HepG2 (cell line): ENCODE data around the gene PDGFB. TPM values are rescaled to one million over a fixed set of nuclear protein-coding genes. Genes with fewer than 3 reads are reported as not detected.
A peak's percentile ranks its signal among the peaks of the same experiment; 100 is the strongest.

Experiments used
- ARID5B ChIP-seq: IDR thresholded peaks from 2 replicates; pipeline ENCODE4 v1.4.0; 2020; ENCODE audit warnings: mild to moderate bottlenecking, missing genetic modification reagents
- IKZF4 ChIP-seq: sonication (generic); formaldehyde crosslinking; IDR thresholded peaks from 2 replicates; pipeline ENCODE4 v1.5.1; 2020; ENCODE audit warnings: borderline replicate concordance, mild to moderate bottlenecking, low read depth, missing genetic modification reagents; ENCODE audit errors: not compliant biosample characterization
- MLLT10 ChIP-seq: sonication (generic); formaldehyde crosslinking; IDR thresholded peaks from 2 replicates; pipeline ENCODE4 v1.4.0; 2020; ENCODE audit warnings: missing genetic modification reagents
- MXI1 ChIP-seq: IDR thresholded peaks from 3 replicates; pipeline ENCODE4 v1.6.1; 2012; ENCODE audit warnings: low read depth, low read length, inconsistent platforms, borderline replicate concordance
- NFIB ChIP-seq: sonication (generic); formaldehyde crosslinking; IDR thresholded peaks from 2 replicates; pipeline ENCODE4 v1.9.0; 2021; ENCODE audit warnings: missing genetic modification reagents, mild to moderate bottlenecking, borderline replicate concordance
- RBAK ChIP-seq: sonication (generic); formaldehyde crosslinking; IDR thresholded peaks from 2 replicates; pipeline ENCODE4 v1.5.1; 2020; ENCODE audit warnings: mild to moderate bottlenecking, missing genetic modification reagents
- RFX1 ChIP-seq: fragments of 450-650 bp; IDR thresholded peaks from 2 replicates; pipeline ENCODE4 v1.6.1; 2017
- RFX3 ChIP-seq: IDR thresholded peaks from 2 replicates; pipeline ENCODE4 v1.6.1; 2016; ENCODE audit warnings: missing biosample characterization, missing genetic modification reagents
- SIX1 ChIP-seq: sonication (generic); formaldehyde crosslinking; IDR thresholded peaks from 2 replicates; pipeline ENCODE4 v1.4.0; 2020; ENCODE audit warnings: missing genetic modification reagents, borderline replicate concordance
- SUZ12 ChIP-seq: fragments of 150-350 bp; IDR thresholded peaks from 2 replicates; pipeline ENCODE4 v1.6.1; 2014; ENCODE audit warnings: low read depth, low read length
- TP53 ChIP-seq: sonication (generic); formaldehyde crosslinking; conservative IDR thresholded peaks from 2 replicates; pipeline ENCODE4 v1.4.0; 2020; ENCODE audit warnings: missing genetic modification reagents
- ZNF317 ChIP-seq: sonication (generic); formaldehyde crosslinking; IDR thresholded peaks from 2 replicates; pipeline ENCODE4 v1.5.0; 2020; ENCODE audit warnings: mild to moderate bottlenecking, missing genetic modification reagents
- ZNF326 ChIP-seq: sonication (generic); formaldehyde crosslinking; IDR thresholded peaks from 2 replicates; pipeline ENCODE4 v1.4.0; 2020; ENCODE audit warnings: missing genetic modification reagents, borderline replicate concordance
- ZNF329 ChIP-seq: sonication (generic); formaldehyde crosslinking; IDR thresholded peaks from 2 replicates; pipeline ENCODE4 v1.9.0; 2021; ENCODE audit warnings: low read depth, mild to moderate bottlenecking, missing genetic modification reagents
- ZNF484 ChIP-seq: sonication (generic); formaldehyde crosslinking; IDR thresholded peaks from 2 replicates; pipeline ENCODE4 v1.5.1; 2020; ENCODE audit warnings: mild to moderate bottlenecking, low read depth, missing genetic modification reagents, borderline replicate concordance
- ZNF510 ChIP-seq: sonication (generic); formaldehyde crosslinking; IDR thresholded peaks from 2 replicates; pipeline ENCODE4 v1.4.0; 2020; ENCODE audit warnings: low read depth, mild to moderate bottlenecking, missing genetic modification reagents
- ZSCAN20 ChIP-seq: sonication (generic); formaldehyde crosslinking; IDR thresholded peaks from 2 replicates; pipeline ENCODE4 v1.4.0; 2020; ENCODE audit warnings: missing genetic modification reagents, mild to moderate bottlenecking, borderline replicate concordance
- ZZZ3 ChIP-seq: sonication (generic); formaldehyde crosslinking; IDR thresholded peaks from 2 replicates; pipeline ENCODE4 v1.4.0; 2020; ENCODE audit warnings: missing genetic modification reagents, mild to moderate bottlenecking, borderline replicate concordance
- polyA plus RNA-seq, 8 experiments: library from polyadenylated mRNA; depleted of rRNA in 3 of 8; stranded (reverse) in 7 of 8; unstranded in 1 of 8; fragments of >200 nt; fragmentation: Illumina TruSeq in 4 of 8; extraction: Trizol in 4 of 8; gene quantifications; 2 replicates each; pipeline versions ENCODE4 v1.2.1 to v1.2.3, GENCODE V29; 2011 to 2016; ENCODE audit warnings: low read depth in 4 of 8, missing spikeins in 1 of 8, mixed read lengths in 1 of 8; ENCODE audit not compliant: insufficient read depth in 1 of 8
- total RNA-seq, 5 experiments: library from RNA; depleted of rRNA; stranded (reverse); fragments of >200 nt; fragmentation: Illumina TruSeq; extraction: Trizol; gene quantifications; 2 replicates each; pipeline ENCODE4 v1.2.3, GENCODE V29; 2016; ENCODE audit warnings: low read depth in 1 of 5
- TF ChIP-seq, protein P1 (sequence below): sonication (generic); formaldehyde crosslinking; IDR thresholded peaks from 2 replicates; pipeline ENCODE4 v1.5.0; 2020; ENCODE audit warnings: mild to moderate bottlenecking, missing genetic modification reagents, moderate library complexity
- TF ChIP-seq, protein P2 (sequence below): sonication (generic); formaldehyde crosslinking; IDR thresholded peaks from 2 replicates; pipeline ENCODE4 v1.4.0; 2020; ENCODE audit warnings: missing genetic modification reagents, mild to moderate bottlenecking, borderline replicate concordance

The PDGFB gene
- total and polyA plus RNA-seq, 2 of the 13 experiments (the other 11 are each of a cell fraction or from before 2014, with no cell fraction given), result 1.4 to 10.1 TPM

GRCh38 chr22:39230261-39231196 is 14.3 kb downstream of the PDGFB start (continued):
- peak; percentile 95 for TF ChIP-seq ARID5B (CRISPR knock-in tag)
- no peak for TF ChIP-seq RFX3 (CRISPR knock-in tag)
- 0 out of 2 replicates have a peak, but pooled peaks have one; percentile 46 for TF ChIP-seq ZZZ3
- TF ChIP-seq MXI1, result no peak
- no peak for TF ChIP-seq RFX1
- no peak for TF ChIP-seq ZNF484 (CRISPR knock-in tag)
- no peak for TF ChIP-seq ZNF329 (CRISPR knock-in tag)
- TF ChIP-seq ZSCAN20 (CRISPR knock-in tag), result no peak
- TF ChIP-seq NFIB (CRISPR knock-in tag), result no peak
- TF ChIP-seq IKZF4 (CRISPR knock-in tag), result peak; percentile 54
- TF ChIP-seq, protein P1, sequence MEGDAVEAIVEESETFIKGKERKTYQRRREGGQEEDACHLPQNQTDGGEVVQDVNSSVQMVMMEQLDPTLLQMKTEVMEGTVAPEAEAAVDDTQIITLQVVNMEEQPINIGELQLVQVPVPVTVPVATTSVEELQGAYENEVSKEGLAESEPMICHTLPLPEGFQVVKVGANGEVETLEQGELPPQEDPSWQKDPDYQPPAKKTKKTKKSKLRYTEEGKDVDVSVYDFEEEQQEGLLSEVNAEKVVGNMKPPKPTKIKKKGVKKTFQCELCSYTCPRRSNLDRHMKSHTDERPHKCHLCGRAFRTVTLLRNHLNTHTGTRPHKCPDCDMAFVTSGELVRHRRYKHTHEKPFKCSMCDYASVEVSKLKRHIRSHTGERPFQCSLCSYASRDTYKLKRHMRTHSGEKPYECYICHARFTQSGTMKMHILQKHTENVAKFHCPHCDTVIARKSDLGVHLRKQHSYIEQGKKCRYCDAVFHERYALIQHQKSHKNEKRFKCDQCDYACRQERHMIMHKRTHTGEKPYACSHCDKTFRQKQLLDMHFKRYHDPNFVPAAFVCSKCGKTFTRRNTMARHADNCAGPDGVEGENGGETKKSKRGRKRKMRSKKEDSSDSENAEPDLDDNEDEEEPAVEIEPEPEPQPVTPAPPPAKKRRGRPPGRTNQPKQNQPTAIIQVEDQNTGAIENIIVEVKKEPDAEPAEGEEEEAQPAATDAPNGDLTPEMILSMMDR (CRISPR knock-in tag), result no peak; the same call in 1 of the 2 replicates
- no peak for TF ChIP-seq RBAK
- TF ChIP-seq SUZ12, result no peak
- TF ChIP-seq TP53 (CRISPR knock-in tag), result no peak
- TF ChIP-seq MLLT10 (CRISPR knock-in tag), result no peak
- TF ChIP-seq SIX1, result peak; percentile 57; the same call in 1 of the 2 replicates
- TF ChIP-seq, protein P2, sequence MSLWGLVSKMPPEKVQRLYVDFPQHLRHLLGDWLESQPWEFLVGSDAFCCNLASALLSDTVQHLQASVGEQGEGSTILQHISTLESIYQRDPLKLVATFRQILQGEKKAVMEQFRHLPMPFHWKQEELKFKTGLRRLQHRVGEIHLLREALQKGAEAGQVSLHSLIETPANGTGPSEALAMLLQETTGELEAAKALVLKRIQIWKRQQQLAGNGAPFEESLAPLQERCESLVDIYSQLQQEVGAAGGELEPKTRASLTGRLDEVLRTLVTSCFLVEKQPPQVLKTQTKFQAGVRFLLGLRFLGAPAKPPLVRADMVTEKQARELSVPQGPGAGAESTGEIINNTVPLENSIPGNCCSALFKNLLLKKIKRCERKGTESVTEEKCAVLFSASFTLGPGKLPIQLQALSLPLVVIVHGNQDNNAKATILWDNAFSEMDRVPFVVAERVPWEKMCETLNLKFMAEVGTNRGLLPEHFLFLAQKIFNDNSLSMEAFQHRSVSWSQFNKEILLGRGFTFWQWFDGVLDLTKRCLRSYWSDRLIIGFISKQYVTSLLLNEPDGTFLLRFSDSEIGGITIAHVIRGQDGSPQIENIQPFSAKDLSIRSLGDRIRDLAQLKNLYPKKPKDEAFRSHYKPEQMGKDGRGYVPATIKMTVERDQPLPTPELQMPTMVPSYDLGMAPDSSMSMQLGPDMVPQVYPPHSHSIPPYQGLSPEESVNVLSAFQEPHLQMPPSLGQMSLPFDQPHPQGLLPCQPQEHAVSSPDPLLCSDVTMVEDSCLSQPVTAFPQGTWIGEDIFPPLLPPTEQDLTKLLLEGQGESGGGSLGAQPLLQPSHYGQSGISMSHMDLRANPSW (CRISPR knock-in tag), result peak; percentile 74; the same call in 1 of the 2 replicates
- peak; percentile 61; the same call in 1 of the 2 replicates for TF ChIP-seq ZNF317 (CRISPR knock-in tag)
- TF ChIP-seq ZNF326 (CRISPR knock-in tag), result no peak
- no peak for TF ChIP-seq ZNF510 (CRISPR knock-in tag)
